ENCODE data around the gene TMEM106B. TPM values are rescaled to one million over a fixed set of nuclear protein-coding genes. Genes with fewer than 3 reads are reported as not detected.

The TMEM106B gene
- total RNA-seq, 1 experiment from 2014 or later, result 33.1 TPM

- intact Hi-C loops (cut with micrococcal nuclease), result no loop called here
- Histone ChIP-seq H3K4me1 (ENCODE audit: control insufficient read depth in 1 of 2, insufficient read depth in 2 of 2, low read length in 2 of 2) (no peaks in the 10 kb centered on the region), H3K4me2 (ENCODE audit: low read length) (no peak overlapping the region), H3K79me2 (ENCODE audit: insufficient read depth, low read length) (peaks cover 6% of the 10 kb centered on the region; the same call in 1 of the 2 replicates), H3K27me3 (ENCODE audit: insufficient read depth, low read length) (no peaks in the 10 kb centered on the region), H4K20me1 (ENCODE audit: insufficient read depth) (no peaks in the 10 kb centered on the region), H3K4me3 (replicated peaks in 1 of 2; ENCODE audit: low read depth in 1 of 2, low read length in 2 of 2) (no peak overlapping the region), H3K9ac (ENCODE audit: low read length) (no peak overlapping the region), H3K27ac (ENCODE audit: low read depth, low read length) (no peak overlapping the region), H3K9me3 (ENCODE audit: control insufficient read depth in 1 of 2, insufficient read depth in 1 of 2, low read depth in 1 of 2, low read length in 2 of 2) (no peaks in the 10 kb centered on the region), H3K36me3 (ENCODE audit: control insufficient read depth in 1 of 2, insufficient read depth in 2 of 2, low read length in 2 of 2) (no peaks in the 10 kb centered on the region; a peak in 1 of 4 replicates), H3K9me2 (ENCODE audit: insufficient read depth) (no peaks in the 10 kb centered on the region; the same call in 1 of the 2 replicates), H2AFZ (ENCODE audit: low read depth, low read length, poor library complexity, severe bottlenecking) (no peak overlapping the region)
- ChIA-PET CTCF (no interaction called here), RAD21 (ENCODE audit: low non-redundant PET in 1 of 2, low total read pairs in 2 of 2, uncharacterized antibody in 2 of 2, unreplicated experiment in 2 of 2) (no interaction called here), POLR2A (no interaction called here)
- DNase-seq (ENCODE audit: low read depth, low spot score) (no peak), ATAC-seq (no peak)
- no TSS peak for BruUV-seq (replicated peaks)
- TF ChIP-seq ATF3 (IDR thresholded peaks at IDR 0.05) (no peak), ZFX (IDR thresholded peaks at IDR 0.05) (no peak), RAD21 (IDR thresholded peaks at IDR 0.05; ENCODE audit: low read depth) (no peak), MAX (IDR thresholded peaks at IDR 0.05) (no peak), ELF1 (IDR thresholded peaks at IDR 0.05; ENCODE audit: borderline replicate concordance, low read depth) (no peak), SIN3A (IDR thresholded peaks at IDR 0.05; ENCODE audit: low read depth) (no peak), FOSL1 (IDR thresholded peaks at IDR 0.05; ENCODE audit: low read depth) (no peak), YY1 (IDR thresholded peaks at IDR 0.05; ENCODE audit: extremely low read depth, insufficient replicate concordance, low read depth, low read length) (no peak), SP1 (IDR thresholded peaks at IDR 0.05; ENCODE audit: low read depth) (no peak), CBX3 (IDR thresholded peaks at IDR 0.05; ENCODE audit: low read depth) (no peak), ZBTB33 (IDR thresholded peaks at IDR 0.05; ENCODE audit: extremely low read depth, insufficient replicate concordance, low read length) (no peak), EZH2phosphoT487 (IDR thresholded peaks at IDR 0.05; ENCODE audit: borderline replicate concordance) (no peak), JUND (IDR thresholded peaks at IDR 0.05) (no peak), CEBPB (IDR thresholded peaks at IDR 0.05; ENCODE audit: low read depth) (no peak), SRF (IDR thresholded peaks at IDR 0.05; ENCODE audit: low read depth) (no peak)
Measured at GRCh38 chr7:12231097-12231496, 20.0 kb downstream of the TMEM106B start.

Measured in HCT116 (cell line).